Parathyroid adenoma (tissue), 2 donors: Measurements from ENCODE around the gene PCDHA3.
"Not testable (repeated sequence)": the region's sequence is repeated elsewhere in the genome, so short reads cannot be mapped to it uniquely, and the experiment has no call there.

Source experiments
- H2AFZ ChIP-seq: fragments of 300-600 bp; sonication (generic); one replicate; pipeline ENCODE4 v1.7.0; 2017; ENCODE audit warnings: antibody characterized with exemption, mild to moderate bottlenecking
- H3K27ac ChIP-seq: fragments of 300-600 bp; sonication (generic); one replicate; pipeline ENCODE4 v1.7.0; 2017
- H3K27me3 ChIP-seq: fragments of 300-600 bp; sonication (generic); one replicate; pipeline ENCODE4 v1.7.0; 2017; ENCODE audit warnings: low read length; ENCODE audit not compliant: control insufficient read depth, insufficient read depth
- H3K36me3 ChIP-seq: fragments of 300-600 bp; sonication (generic); one replicate; pipeline ENCODE4 v1.7.0; 2017; ENCODE audit warnings: low read length; ENCODE audit not compliant: control insufficient read depth, insufficient read depth
- H3K4me1 ChIP-seq: fragments of 300-600 bp; sonication (generic); one replicate; pipeline ENCODE4 v1.7.0; 2017; ENCODE audit warnings: control low read depth
- H3K4me2 ChIP-seq: fragments of 300-600 bp; sonication (generic); one replicate; pipeline ENCODE4 v1.7.0; 2017; ENCODE audit warnings: low read length
- H3K4me3 ChIP-seq: fragments of 300-600 bp; sonication (generic); one replicate; pipeline ENCODE4 v1.7.0; 2017; ENCODE audit warnings: low read depth, low read length
- H3K79me2 ChIP-seq: fragments of 300-600 bp; sonication (generic); one replicate; pipeline ENCODE4 v1.7.0; 2017; ENCODE audit warnings: control low read depth
- H3K9ac ChIP-seq: fragments of 300-600 bp; sonication (generic); one replicate; pipeline ENCODE4 v1.7.0; 2017; ENCODE audit warnings: mild to moderate bottlenecking
- H3K9me3 ChIP-seq: fragments of 300-600 bp; sonication (generic); one replicate; pipeline ENCODE4 v1.7.0; 2017; ENCODE audit warnings: low read length; ENCODE audit not compliant: control insufficient read depth
- TF ChIP-seq, protein P1 (sequence below): fragments of 300-600 bp; sonication (generic); IDR thresholded peaks from one replicate; pipeline ENCODE4 v1.7.0; 2017; ENCODE audit warnings: antibody characterized with exemption, mild to moderate bottlenecking
- donor health status: primary hyperparathyroidism.

PCDHA3 gene

DNA sequence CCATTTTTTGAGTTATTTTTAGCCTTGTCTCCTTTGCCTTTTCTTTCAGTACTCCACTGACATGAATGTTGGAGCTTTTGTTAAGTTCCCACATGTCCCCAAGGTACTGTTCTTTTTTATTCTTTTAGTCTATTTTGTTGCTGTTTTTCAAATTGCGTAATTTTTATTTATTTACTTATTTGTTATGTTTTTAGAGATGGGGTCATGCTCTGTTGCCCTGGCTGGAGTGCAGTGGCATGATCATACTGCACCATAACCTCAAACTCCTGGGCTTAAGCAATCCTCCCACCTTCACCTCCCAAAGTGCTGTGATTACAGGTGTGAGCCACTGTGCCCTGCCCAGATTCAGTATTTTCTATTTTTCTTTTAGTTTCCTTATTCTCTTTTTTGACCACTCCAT lies 20.3 kb upstream of the PCDHA3 start:
- H3K9me3 ChIP-seq = no peaks in the 10 kb centered on the region
- H3K9ac ChIP-seq = no peak overlapping the region
- no peaks in the 10 kb centered on the region for H3K4me1 ChIP-seq
- H3K27me3 ChIP-seq = no peaks in the 10 kb centered on the region
- no peak overlapping the region for H3K4me3 ChIP-seq
- TF ChIP-seq, protein P1, sequence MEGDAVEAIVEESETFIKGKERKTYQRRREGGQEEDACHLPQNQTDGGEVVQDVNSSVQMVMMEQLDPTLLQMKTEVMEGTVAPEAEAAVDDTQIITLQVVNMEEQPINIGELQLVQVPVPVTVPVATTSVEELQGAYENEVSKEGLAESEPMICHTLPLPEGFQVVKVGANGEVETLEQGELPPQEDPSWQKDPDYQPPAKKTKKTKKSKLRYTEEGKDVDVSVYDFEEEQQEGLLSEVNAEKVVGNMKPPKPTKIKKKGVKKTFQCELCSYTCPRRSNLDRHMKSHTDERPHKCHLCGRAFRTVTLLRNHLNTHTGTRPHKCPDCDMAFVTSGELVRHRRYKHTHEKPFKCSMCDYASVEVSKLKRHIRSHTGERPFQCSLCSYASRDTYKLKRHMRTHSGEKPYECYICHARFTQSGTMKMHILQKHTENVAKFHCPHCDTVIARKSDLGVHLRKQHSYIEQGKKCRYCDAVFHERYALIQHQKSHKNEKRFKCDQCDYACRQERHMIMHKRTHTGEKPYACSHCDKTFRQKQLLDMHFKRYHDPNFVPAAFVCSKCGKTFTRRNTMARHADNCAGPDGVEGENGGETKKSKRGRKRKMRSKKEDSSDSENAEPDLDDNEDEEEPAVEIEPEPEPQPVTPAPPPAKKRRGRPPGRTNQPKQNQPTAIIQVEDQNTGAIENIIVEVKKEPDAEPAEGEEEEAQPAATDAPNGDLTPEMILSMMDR = no peak
- H2AFZ ChIP-seq = no peak overlapping the region
- H3K79me2 ChIP-seq = no peaks in the 10 kb centered on the region
- peaks cover 2% of the 10 kb centered on the region for H3K36me3 ChIP-seq
- no peak overlapping the region for H3K27ac ChIP-seq
- no peak overlapping the region for H3K4me2 ChIP-seq

DNA sequence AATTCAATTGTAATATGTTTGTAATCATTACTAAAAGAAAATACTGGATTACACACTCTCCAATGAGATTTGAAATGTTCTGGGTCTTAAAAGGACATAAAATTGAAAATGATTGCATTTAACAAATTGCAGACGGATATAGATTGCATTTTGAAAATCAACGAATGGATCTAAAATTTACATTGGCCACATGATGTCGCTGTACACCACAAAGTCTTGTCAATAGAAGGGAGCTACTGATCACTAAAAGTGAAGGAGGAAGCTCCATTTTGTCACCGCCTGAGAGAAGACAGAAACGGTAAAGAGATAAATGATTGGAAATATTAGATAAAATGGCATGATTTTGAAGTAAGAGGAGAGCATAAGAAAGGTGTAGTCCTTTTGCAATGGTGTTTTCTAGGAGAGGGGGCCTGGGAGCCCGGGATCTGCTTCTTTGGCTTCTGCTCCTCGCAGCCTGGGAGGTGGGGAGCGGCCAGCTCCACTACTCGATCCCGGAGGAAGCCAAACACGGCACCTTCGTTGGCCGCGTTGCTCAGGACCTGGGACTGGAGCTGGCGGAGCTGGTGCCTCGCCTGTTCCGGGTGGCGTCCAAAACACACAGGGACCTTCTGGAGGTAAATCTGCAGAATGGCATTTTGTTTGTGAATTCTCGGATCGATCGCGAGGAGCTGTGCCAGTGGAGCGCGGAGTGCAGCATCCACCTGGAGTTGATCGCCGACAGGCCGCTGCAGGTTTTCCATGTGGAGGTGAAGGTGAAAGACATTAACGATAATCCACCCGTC lies 14.8 kb upstream of the PCDHA3 start, which contains the start of gene PCDHA1:
PCDHA1 (plus strand) TSS at position 236 of the 782 bp plus-strand sequence.
- no peak within 1 kb of the TSS for H3K4me3 ChIP-seq
- no peak within 1 kb of the TSS for H3K9ac ChIP-seq
- H3K4me1 ChIP-seq = no peaks in the 10 kb centered on the region
- peaks cover 6% of the 10 kb centered on the region for H3K9me3 ChIP-seq
- H3K36me3 ChIP-seq = peaks cover 7% of the 10 kb centered on the region
- no peaks in the 10 kb centered on the region for H3K27me3 ChIP-seq
- no peak within 1 kb of the TSS for H2AFZ ChIP-seq
- no peak within 1 kb of the TSS for H3K27ac ChIP-seq
- no peaks in the 10 kb centered on the region for H3K79me2 ChIP-seq
- TF ChIP-seq, protein P1 = no peak
- H3K4me2 ChIP-seq = no peak within 1 kb of the TSS

DNA sequence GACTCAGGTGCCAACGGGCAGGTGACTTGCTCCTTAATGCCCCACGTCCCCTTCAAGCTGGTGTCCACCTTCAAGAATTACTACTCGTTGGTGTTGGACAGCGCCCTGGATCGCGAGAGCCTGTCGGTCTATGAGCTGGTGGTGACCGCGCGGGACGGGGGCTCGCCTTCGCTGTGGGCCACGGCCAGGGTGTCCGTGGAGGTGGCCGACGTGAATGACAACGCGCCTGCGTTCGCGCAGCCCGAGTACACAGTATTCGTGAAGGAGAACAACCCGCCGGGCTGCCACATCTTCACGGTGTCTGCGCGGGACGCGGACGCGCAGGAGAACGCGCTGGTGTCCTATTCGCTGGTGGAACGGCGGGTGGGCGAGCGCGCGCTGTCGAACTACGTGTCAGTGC lies 13.4 kb upstream of the PCDHA3 start:
- not testable (repeated sequence) for H3K27ac ChIP-seq, H3K4me3 ChIP-seq, H3K9me3 ChIP-seq

DNA sequence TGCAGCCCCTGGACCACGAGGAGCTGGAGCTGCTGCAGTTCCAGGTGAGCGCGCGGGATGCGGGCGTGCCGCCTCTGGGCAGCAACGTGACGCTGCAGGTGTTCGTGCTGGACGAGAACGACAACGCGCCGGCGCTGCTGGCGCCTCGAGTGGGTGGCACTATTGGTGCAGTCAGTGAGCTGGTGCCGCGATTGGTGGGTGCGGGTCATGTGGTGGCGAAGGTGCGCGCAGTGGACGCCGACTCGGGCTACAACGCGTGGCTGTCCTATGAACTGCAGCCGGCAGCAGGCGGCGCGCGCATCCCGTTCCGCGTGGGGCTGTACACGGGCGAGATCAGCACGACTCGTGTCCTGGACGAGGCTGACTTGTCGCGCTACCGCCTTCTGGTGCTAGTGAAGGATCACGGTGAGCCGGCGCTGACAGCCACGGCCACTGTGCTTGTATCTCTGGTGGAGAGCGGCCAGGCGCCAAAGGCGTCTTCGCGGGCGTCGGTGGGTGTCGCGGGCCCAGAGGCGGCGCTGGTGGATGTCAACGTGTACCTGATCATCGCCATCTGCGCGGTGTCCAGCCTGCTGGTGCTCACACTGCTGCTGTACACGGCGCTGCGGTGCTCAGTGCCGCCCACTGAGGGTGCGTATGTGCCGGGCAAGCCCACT lies 12.9 kb upstream of the PCDHA3 start:
- H3K4me3 ChIP-seq, H3K27me3 ChIP-seq: not testable (repeated sequence)

More for the DNA sequence above, 13.4 kb upstream of the PCDHA3 start:
- not testable (repeated sequence) for H3K27me3 ChIP-seq, H3K9ac ChIP-seq, H3K36me3 ChIP-seq, H3K4me1 ChIP-seq, H3K79me2 ChIP-seq, H2AFZ ChIP-seq, H3K4me2 ChIP-seq

DNA sequence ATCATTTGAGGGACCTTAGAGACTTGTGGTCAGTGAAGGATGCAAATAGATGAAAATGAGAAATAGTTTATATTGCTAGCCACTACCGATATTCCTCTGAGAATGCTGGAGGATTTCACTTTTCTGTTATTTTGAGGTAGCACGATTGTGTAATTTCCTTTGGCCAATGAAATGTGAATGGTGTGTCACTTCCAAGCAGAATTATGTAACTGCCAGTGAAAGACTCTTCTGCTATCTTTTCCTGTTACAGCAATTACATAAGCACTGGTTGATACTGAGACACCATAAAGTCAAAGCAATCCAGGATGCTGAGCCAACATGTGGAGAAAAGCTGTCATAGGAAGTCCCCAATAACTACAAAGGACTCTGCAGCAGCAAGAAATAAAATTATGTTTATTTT lies 9.8 kb upstream of the PCDHA3 start:
- Histone ChIP-seq H3K4me2 (no peak overlapping the region), H3K4me3 (no peak overlapping the region), H3K9me3 (peaks cover 8% of the 10 kb centered on the region), H3K79me2 (no peaks in the 10 kb centered on the region), H3K36me3 (peaks cover 5% of the 10 kb centered on the region), H3K9ac (no peak overlapping the region), H3K27ac (no peak overlapping the region), H3K4me1 (no peaks in the 10 kb centered on the region), H2AFZ (no peak overlapping the region), H3K27me3 (no peaks in the 10 kb centered on the region)
- TF ChIP-seq, protein P1 = no peak

More for the DNA sequence above, 12.9 kb upstream of the PCDHA3 start:
- H3K9ac ChIP-seq, H3K9me3 ChIP-seq, H3K79me2 ChIP-seq, H3K36me3 ChIP-seq, H2AFZ ChIP-seq, H3K4me1 ChIP-seq, H3K27ac ChIP-seq, H3K4me2 ChIP-seq: not testable (repeated sequence)
